Effector memory CD8-positive, alpha-beta T cell (primary cell): ENCODE measurements around the gene CBFA2T3.
"Not testable (repeated sequence)": the region's sequence is repeated elsewhere in the genome, so short reads cannot be mapped to it uniquely, and the experiment has no call there.

Source experiments
- ATAC-seq: fragments of 150-1000 bp; cut with Tn5 transposase; replicated peaks from 2 replicates; pipeline ENCODE4 v1.10.0; 2021; ENCODE audit warnings: mild to moderate bottlenecking, moderate library complexity
- DNase-seq, 3 experiments: peaks; one replicate each; pipeline ENCODE4 v3.0.0; 2021
- H3K27ac Mint-ChIP-seq, 2 donors: one replicate each; pipeline ENCODE4 v1.8.0; 2022; ENCODE audit warnings: mild to moderate bottlenecking in 2 of 2, mixed read lengths in 2 of 2, moderate library complexity in 2 of 2
- H3K27me3 Mint-ChIP-seq, 2 donors: one replicate each; pipeline ENCODE4 v1.8.0; 2022; ENCODE audit warnings: mixed read lengths in 2 of 2
- H3K36me3 Mint-ChIP-seq: one replicate; pipeline ENCODE4 v1.8.0; 2022; ENCODE audit warnings: mild to moderate bottlenecking, moderate library complexity, mixed read lengths; ENCODE audit not compliant: insufficient read depth
- H3K4me1 Mint-ChIP-seq, 2 donors: one replicate each; pipeline ENCODE4 v1.8.0; 2022; ENCODE audit warnings: low read depth in 2 of 2, mixed read lengths in 2 of 2
- H3K4me3 Mint-ChIP-seq, 2 donors: one replicate each; pipeline ENCODE4 v1.8.0; 2022; ENCODE audit warnings: mild to moderate bottlenecking in 2 of 2, mixed read lengths in 2 of 2, moderate library complexity in 2 of 2
- H3K9me3 Mint-ChIP-seq, 2 donors: one replicate each; pipeline ENCODE4 v1.8.0; 2022; ENCODE audit warnings: mixed read lengths in 2 of 2

Gene CBFA2T3

GRCh38 chr16:89007371-89008249 lies 30.6 kb upstream of the CBFA2T3 start:
- Mint-ChIP-seq H3K27ac (no peak overlapping the region), H3K36me3 (peaks cover 6% of the 10 kb centered on the region), H3K4me1 (peaks cover 2 to 9% of the 10 kb centered on the region in 2 donors), H3K9me3 (no peaks in the 10 kb centered on the region), H3K27me3 (peaks cover 29 to 69% of the 10 kb centered on the region in 2 donors), H3K4me3 (no peak overlapping the region)
- DNase-seq (no peak), ATAC-seq (no peak)

DNA sequence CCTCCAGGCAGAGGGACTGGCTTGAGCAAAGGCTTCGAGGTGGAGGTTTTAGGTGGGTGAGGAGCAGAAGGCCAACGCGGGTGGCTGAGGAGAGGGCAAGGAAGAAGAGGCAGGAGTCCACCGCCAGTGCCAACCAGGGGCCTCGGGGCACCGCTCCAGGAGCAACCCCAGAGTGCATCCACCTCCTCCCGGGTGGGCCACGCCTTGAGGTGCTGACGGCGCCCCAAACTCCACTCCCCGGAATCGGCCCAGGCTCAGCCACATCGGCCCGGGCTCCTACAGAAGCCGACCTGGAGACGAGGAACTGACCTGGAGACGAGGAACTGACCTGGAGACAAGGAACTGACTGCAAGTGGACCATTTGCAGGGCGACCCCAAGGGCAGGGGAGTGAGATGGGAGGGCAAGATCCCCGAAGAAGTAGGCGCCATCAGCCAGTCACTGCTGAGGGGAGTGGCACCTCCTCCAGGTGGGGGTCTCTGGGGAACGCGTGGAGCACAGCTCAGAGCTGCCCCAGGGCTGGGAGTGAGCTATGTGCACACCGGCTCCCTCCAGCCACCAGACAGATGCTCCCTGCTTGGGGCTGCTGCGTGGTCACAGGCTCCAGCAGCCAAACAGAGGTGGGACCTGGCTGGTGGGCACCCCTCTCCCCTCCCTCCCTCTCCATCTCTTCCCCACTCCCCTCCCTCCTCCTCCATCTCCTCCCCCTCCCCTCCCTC lies 29.2 kb upstream of the CBFA2T3 start:
- Mint-ChIP-seq H3K27ac (no peak overlapping the region), H3K36me3 (peaks cover 6% of the 10 kb centered on the region), H3K27me3 (peaks cover 28 to 67% of the 10 kb centered on the region in 2 donors), H3K4me3 (no peak overlapping the region), H3K9me3 (no peaks in the 10 kb centered on the region), H3K4me1 (peaks cover 2 to 9% of the 10 kb centered on the region in 2 donors)
- DNase-seq (no peak), ATAC-seq (no peak)

DNA sequence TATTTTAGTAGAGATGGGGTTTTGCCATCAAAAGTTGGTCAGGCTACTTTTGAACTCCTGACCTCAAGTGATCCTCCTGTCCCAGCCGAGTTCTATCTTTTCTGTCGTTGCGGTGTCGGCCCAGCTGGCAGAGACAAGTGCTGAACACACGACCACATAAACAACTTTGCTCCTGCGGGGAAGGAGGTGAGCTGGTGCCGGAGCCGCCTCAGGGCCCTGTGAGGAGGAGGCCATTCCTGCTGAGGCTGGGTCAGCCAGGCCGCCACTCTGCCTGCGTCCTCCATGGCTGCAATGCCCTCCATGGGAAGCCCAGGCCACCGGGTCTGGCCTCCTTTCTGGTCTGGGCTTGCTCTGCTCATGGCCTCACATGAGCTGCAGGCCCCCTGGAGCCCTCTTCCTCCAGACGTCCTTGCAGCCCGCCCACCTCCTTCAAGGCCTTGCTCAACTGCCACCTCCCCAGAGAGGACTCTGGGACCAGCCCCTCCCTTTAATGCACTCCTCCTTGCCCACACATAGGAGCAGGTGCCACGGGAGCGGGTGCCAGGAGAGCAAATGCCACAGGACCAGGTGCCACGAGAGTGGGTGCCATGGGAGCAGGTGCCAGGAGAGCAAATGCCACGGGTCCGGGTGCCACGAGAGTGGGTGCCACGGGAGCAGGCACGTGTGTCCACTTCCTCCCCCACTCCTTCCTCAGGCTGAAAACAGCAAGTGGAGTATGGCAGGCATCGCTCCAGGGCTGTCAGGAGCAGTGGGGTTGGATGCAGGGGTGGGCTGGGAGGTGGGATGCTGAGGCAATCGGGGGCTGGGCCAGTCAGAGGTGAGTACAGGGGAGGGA lies 28.4 kb upstream of the CBFA2T3 start:
- H3K4me3 Mint-ChIP-seq, result no peak overlapping the region
- peaks cover 28 to 70% of the 10 kb centered on the region in 2 donors for H3K27me3 Mint-ChIP-seq

GRCh38 chr16:89004209-89004831 lies 27.3 kb upstream of the CBFA2T3 start:
- Mint-ChIP-seq H3K4me1 (peaks cover 8 to 11% of the 10 kb centered on the region in 2 donors), H3K27me3 (peaks cover 19 to 69% of the 10 kb centered on the region in 2 donors), H3K4me3 (no peak overlapping the region), H3K27ac (no peak overlapping the region), H3K9me3 (peaks cover 0 to under 1% of the 10 kb centered on the region in 2 donors), H3K36me3 (peaks cover 4% of the 10 kb centered on the region)
- ATAC-seq (no peak), DNase-seq (no peak)

More for the DNA sequence above, 28.4 kb upstream of the CBFA2T3 start:
- Mint-ChIP-seq H3K9me3 (no peaks in the 10 kb centered on the region), H3K4me1 (peaks cover 4 to 9% of the 10 kb centered on the region in 2 donors), H3K36me3 (peaks cover 6% of the 10 kb centered on the region), H3K27ac (no peak overlapping the region)
- no peak for DNase-seq
- no peak for ATAC-seq

GRCh38 chr16:89003831-89004208 lies 26.8 kb upstream of the CBFA2T3 start:
- Mint-ChIP-seq H3K4me1 (peaks cover 10 to 13% of the 10 kb centered on the region in 2 donors), H3K27me3 (peaks cover 17 to 65% of the 10 kb centered on the region in 2 donors), H3K36me3 (peaks cover 3% of the 10 kb centered on the region), H3K4me3 (no peak overlapping the region), H3K27ac (no peak overlapping the region), H3K9me3 (peaks cover 0 to 6% of the 10 kb centered on the region in 2 donors)
- no peak for DNase-seq
- ATAC-seq, result no peak

DNA sequence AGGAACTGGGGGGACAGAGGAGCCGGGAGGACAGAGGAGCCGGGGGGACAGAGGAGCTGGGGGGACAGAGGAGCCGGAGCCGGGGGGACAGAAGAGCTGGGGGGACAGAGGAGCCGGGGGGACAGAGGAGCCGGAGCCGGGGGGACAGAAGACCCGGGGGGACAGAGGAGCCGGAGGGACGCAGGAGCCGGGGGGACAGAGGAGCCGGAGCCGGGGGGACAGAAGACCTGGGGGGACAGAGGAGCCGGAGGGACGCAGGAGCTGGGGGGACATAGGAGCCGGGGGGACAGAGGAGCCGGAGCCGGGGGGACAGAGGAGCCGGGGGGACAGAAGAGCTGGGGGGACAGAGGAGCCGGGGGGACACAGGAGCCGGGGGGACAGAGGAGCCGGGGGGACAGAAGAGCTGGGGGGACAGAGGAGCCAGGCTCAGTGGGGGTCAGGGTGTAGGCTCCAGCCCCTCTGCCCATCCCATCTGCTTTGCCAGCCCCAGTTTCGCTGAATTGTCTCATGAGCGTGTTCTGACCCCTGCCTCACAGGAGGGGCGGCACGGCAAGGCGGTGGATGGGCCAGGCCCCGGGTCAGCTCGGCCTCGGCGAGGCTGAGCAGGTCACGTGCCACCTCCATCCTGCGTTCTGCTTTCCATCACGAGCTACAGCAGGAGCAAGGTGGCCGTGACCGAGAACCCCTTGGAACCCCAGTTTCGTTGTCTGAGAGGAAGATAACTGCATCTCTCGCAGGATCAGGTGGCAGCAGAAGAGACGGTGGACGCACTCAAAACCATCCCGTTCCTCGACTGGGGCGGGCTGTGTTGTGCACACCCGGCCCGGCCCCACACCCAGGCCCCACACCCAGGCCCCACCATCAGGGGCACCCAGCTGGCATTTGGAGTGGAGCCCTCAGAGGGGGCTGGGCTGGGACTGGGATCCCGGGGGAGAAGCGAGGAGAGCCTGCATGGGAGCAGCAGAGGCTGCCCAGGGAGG lies 26.1 kb upstream of the CBFA2T3 start:
- Mint-ChIP-seq H3K4me3 (no peak overlapping the region), H3K36me3 (peaks cover 3% of the 10 kb centered on the region), H3K27ac (no peak overlapping the region), H3K9me3 (peaks cover 0 to 7% of the 10 kb centered on the region in 2 donors), H3K27me3 (peaks cover 17 to 65% of the 10 kb centered on the region in 2 donors), H3K4me1 (peaks cover 10 to 13% of the 10 kb centered on the region in 2 donors)
- DNase-seq, result no peak
- no peak for ATAC-seq

DNA sequence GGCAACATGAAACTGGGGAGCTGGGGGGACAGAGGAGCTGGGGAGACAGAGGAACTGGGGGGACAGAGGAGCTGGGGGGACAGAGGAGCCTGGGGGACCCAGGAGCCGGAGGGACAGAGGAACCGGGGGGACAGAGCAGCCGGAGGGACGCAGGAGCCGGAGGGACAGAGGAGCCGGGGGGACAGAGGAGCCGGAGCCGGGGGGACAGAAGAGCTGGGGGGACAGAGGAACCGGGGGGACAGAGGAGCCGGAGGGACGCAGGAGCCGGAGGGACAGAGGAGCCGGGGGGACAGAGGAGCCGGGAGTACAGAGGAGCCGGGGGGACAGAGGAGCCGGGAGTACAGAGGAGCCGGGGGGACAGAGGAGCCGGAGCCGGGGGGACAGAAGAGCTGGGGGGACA lies 25.1 kb upstream of the CBFA2T3 start:
- H3K27ac Mint-ChIP-seq, H3K9me3 Mint-ChIP-seq, H3K4me3 Mint-ChIP-seq, DNase-seq, ATAC-seq, H3K36me3 Mint-ChIP-seq: not testable (repeated sequence)
- Mint-ChIP-seq H3K27me3 (peaks cover 17 to 56% of the 10 kb centered on the region in 2 donors), H3K4me1 (peaks cover 10 to 13% of the 10 kb centered on the region in 2 donors)

DNA sequence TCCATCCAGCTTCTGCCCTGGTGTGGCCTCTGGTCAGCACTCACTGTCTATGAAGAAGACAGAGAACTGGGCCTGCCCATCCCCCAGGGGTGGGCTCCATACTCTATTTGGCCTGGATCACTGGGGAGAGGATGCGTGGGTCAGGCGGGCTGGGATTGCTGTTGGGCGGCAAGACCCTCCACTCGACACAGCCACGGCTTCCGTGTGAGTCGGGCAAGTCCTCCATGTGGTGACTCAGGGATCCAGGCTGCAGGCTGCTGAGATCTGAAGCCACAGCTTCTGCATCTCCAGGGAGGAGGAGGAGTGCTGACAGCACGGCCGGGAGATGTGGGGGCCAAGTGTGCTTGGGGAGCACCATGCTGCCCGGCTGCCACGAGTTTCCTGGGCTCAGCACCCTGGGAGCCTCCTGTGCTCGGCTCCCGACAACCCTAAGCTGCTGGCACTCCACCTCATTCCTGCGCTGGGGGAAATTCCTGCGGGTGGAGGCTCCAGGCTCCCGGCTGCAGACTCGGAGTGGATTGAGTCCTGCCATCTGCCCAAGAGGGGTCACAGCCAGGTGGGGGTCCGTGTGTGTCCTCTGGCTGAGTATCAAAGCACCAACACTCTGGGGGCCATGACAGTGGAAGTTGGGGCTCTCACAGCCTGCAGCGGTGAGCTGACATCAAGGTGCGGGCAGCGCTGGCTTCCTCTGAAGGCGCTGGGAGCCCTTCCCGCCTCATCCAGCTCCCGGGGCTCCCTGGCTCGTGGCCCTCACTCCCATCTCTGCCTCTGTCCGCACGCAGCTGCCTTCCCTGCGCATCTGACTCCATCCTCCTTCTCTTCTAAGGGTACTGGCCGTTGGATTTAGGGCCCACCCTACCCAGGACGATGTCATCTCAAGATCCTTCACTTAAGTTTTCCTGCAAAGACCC lies 24.4 kb upstream of the CBFA2T3 start:
- ATAC-seq (no peak), DNase-seq (no peak)
- Mint-ChIP-seq H3K27me3 (peaks cover 17 to 55% of the 10 kb centered on the region in 2 donors), H3K4me3 (no peak overlapping the region), H3K4me1 (peaks cover 10 to 13% of the 10 kb centered on the region in 2 donors), H3K27ac (no peak overlapping the region), H3K36me3 (peaks cover 3% of the 10 kb centered on the region), H3K9me3 (peaks cover 0 to 7% of the 10 kb centered on the region in 2 donors)

- Mint-ChIP-seq H3K27me3 (peaks cover 18 to 50% of the 10 kb centered on the region in 2 donors), H3K27ac (no peak overlapping the region), H3K4me3 (peak overlapping the region; percentile 35 to 68), H3K9me3 (peaks cover 0 to 7% of the 10 kb centered on the region in 2 donors), H3K4me1 (peaks cover 10 to 13% of the 10 kb centered on the region in 2 donors), H3K36me3 (peaks cover 3% of the 10 kb centered on the region)
- ATAC-seq, result no peak
- no peak for DNase-seq
Observed at GRCh38 chr16:89000207-89000959, 23.4 kb upstream of the CBFA2T3 start.

GRCh38 chr16:88999457-89000206 lies 22.6 kb upstream of the CBFA2T3 start:
- H3K9me3 Mint-ChIP-seq, result peaks cover 0 to 7% of the 10 kb centered on the region in 2 donors
- peak overlapping the region in 1 of 2 donors; percentile 60 for H3K27ac Mint-ChIP-seq
- H3K27me3 Mint-ChIP-seq, result peaks cover 21 to 50% of the 10 kb centered on the region in 2 donors
- peaks cover 10 to 13% of the 10 kb centered on the region in 2 donors for H3K4me1 Mint-ChIP-seq
- no peak for DNase-seq
- H3K4me3 Mint-ChIP-seq, result peak overlapping the region; percentile 35 to 68
- ATAC-seq, result peak; percentile 32
- peaks cover 3% of the 10 kb centered on the region for H3K36me3 Mint-ChIP-seq
